GM12891 (cell line): ENCODE data around the gene UGT1A6.
"Not testable (repeated sequence)": the region's sequence is repeated elsewhere in the genome, so short reads cannot be mapped to it uniquely, and the experiment has no call there.

Source experiments
- DNase-seq: peaks from one replicate; pipeline ENCODE4 v3.0.0; 2011; ENCODE audit warnings: low spot score; ENCODE audit not compliant: insufficient read length
- FAIRE-seq: peaks from 2 replicates; lab custom pipeline; 2011; peaks lifted over from hg19 to GRCh38; lab: Jason Lieb, UNC
- PAX5 ChIP-seq: IDR thresholded peaks from 2 replicates; pipeline ENCODE4 v1.6.1; 2011; ENCODE audit warnings: low read length, moderate library complexity, mild to moderate bottlenecking; ENCODE audit not compliant: insufficient read depth, severe bottlenecking
- POLR2A ChIP-seq: IDR thresholded peaks from 2 replicates; pipeline ENCODE4 v1.6.1; 2011; ENCODE audit warnings: low read depth, low read length, control low read depth
- POLR2AphosphoS5 ChIP-seq: IDR thresholded peaks from 2 replicates; pipeline ENCODE4 v1.6.1; 2011; ENCODE audit warnings: low read depth, low read length, control low read depth
- POU2F2 ChIP-seq: IDR thresholded peaks from 2 replicates; pipeline ENCODE4 v1.6.1; 2011; ENCODE audit warnings: low read depth, mild to moderate bottlenecking, control low read depth, low read length, moderate library complexity
- SPI1 ChIP-seq: IDR thresholded peaks from 2 replicates; pipeline ENCODE4 v1.6.1; 2011; ENCODE audit warnings: low read depth, low read length, control low read depth
- TAF1 ChIP-seq: IDR thresholded peaks from 2 replicates; pipeline ENCODE4 v1.6.1; 2011; ENCODE audit warnings: low read depth, low read length, control low read depth

UGT1A6 gene

GRCh38 chr2:233700028-233700635, 7.4 kb downstream of the UGT1A6 start:
- FAIRE-seq (no peak), DNase-seq (no peak)
- TF ChIP-seq POLR2A (no peak), TAF1 (no peak), SPI1 (no peak), PAX5 (no peak), POU2F2 (no peak), POLR2AphosphoS5 (no peak)

GRCh38 chr2:233700842-233701241, 8.2 kb downstream of the UGT1A6 start:
- not testable (repeated sequence) for DNase-seq, FAIRE-seq

DNA sequence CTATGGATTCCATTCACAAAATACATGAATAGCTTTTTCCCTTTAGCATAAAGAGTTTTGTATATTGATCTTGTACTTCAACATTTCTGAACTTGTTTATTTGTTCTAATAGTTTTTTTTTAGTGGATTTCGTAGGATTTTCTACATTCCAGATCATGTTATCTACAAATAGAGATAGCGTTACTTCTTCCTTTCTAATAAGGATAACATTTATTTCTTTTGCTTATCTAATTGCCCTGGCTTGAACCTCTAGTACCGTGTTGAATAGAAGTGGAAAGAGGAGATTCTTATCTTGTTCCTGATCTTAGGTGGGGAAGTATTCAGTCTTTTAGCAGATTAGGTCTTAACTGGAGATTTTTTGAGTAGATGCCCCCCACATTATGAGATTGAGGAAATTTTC, 9.5 kb downstream of the UGT1A6 start:
- no peak for TF ChIP-seq PAX5
- no peak for TF ChIP-seq POLR2AphosphoS5
- TF ChIP-seq POU2F2: no peak
- no peak for TF ChIP-seq POLR2A
- TF ChIP-seq TAF1: no peak
- TF ChIP-seq SPI1: no peak
- DNase-seq (no peak), FAIRE-seq (no peak)

DNA sequence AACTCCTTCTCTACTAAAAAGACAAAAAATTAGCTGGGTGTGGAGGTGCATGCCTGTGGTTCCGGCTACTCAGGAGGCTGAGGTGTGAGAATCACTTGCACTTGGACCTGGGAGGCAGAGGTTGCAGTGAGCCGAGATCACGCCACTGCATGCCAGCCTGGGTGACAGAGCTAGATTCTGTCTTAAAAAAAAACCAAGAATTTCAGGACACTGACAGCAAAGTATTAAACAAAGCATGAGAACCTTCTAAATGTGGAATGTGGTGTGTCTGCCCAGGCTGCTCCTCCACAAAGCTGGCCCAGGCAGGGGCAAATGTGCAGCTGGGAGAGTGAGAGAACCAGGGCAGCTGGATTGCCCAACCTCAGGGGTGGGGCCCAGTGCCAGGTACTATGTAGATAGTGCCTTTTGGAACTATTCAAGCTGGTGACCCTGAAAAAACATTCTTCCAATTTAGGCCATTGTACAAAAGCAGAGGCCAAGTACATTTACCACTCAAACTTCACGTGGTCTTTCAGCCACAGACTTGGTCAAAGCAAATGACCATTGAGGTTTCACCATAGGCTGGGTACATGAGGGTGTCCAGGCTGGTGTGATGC, 13.3 kb downstream of the UGT1A6 start:
- no peak for FAIRE-seq
- TF ChIP-seq TAF1 (no peak), SPI1 (no peak), POLR2A (no peak), POU2F2 (no peak), POLR2AphosphoS5 (no peak), PAX5 (no peak)
- DNase-seq: no peak

GRCh38 chr2:233706720-233707119, 14.0 kb downstream of the UGT1A6 start:
- DNase-seq: no peak
- TF ChIP-seq POLR2AphosphoS5 (no peak), POLR2A (no peak)
- no peak for FAIRE-seq

DNA sequence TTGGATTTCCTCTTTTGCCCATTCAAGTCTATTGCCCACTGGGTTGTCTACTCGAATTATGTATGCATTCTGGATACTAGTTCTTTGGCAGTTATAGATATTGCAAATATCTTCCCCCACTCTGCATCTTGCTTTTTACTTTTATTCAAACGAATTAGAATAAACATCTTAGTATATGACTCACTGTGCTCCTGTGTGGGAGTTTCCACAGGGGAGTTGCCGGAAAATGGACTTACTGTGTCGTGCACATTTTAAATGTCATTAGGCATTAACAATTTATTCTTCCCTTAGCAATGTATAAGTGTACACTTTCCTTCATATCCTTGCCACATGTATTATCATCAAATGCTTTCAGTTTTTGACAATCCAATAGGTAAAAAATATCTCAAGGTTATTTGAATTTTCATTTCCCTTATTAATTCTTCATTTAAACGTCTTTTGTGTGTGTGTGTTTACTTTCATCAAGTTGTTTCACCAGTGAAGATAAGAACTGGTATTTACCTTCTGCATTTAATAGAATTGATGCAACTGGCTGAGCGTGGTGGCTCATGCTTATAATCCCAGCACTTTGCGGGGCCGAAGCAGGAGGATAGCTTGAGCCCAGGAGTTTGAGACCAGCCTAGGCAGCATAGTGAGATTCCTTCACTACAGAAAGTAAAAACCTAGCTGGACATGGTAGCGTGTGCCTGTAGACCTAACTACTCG, 15.4 kb downstream of the UGT1A6 start:
- TF ChIP-seq POLR2AphosphoS5 (no peak), PAX5 (no peak), POLR2A (no peak), POU2F2 (no peak), TAF1 (no peak), SPI1 (no peak)
- DNase-seq (no peak), FAIRE-seq (no peak)

DNA sequence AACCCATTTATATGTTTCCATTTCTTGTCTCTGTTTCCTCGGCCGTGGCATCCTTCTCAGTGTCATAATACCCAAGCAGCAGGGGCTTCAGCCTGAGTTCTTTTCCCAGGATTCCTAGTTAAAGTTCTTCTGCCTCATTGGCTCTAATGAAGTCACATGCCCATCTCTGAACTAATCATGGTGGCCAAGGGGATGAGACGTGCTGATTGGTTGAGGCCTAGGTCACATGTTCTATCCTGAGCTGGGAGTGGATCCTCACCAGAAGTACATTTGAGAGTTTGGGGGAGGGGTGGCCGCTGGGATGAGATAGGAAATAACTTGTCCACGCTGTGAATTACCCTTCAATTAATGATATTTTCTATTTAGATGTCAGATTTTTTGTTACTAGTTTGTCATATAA, 16.3 kb downstream of the UGT1A6 start:
- FAIRE-seq (no peak), DNase-seq (no peak)
- TF ChIP-seq SPI1 (no peak), PAX5 (no peak), POLR2AphosphoS5 (no peak)

GRCh38 chr2:233711312-233712008, 18.8 kb downstream of the UGT1A6 start:
- no peak for TF ChIP-seq PAX5
- TF ChIP-seq POLR2AphosphoS5: no peak
- peak; percentile 77 for FAIRE-seq
- DNase-seq: peak; percentile 33

DNA sequence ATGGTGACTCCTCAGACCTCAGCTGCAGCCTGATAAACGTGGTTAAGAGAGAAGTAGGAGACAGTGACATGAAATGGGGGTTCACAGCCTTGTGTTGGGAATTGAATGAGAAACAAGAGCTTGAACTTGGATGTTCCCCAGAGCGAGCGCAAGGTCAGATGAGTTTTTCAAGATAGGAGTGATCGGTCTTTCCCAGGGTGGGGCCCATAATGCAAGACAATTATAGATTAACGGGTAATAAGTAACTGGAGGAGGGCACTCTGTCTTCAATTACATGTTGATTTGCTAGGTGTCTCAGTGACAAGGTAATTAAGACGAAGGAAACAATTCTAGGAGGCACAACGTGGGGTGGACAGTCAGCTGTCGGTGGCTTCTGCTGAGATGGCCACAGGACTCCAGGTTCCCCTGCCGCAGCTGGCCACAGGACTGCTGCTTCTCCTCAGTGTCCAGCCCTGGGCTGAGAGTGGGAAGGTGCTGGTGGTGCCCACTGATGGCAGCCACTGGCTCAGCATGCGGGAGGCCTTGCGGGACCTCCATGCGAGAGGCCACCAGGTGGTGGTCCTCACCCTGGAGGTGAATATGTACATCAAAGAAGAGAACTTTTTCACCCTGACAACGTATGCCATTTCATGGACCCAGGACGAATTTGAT, 20.0 kb downstream of the UGT1A6 start, which contains the start of gene UGT1A5:
Gene UGT1A5 (plus strand): TSS at position 297 of the 651 bp plus-strand sequence. CDS start 85 bp downstream, at position 382.
- no peak for TF ChIP-seq POLR2AphosphoS5
- no peak for TF ChIP-seq TAF1
- TF ChIP-seq POU2F2: no peak
- TF ChIP-seq PAX5: no peak
- no peak for TF ChIP-seq SPI1
- no peak for TF ChIP-seq POLR2A
- DNase-seq (no peak), FAIRE-seq (no peak)

GRCh38 chr2:233713262-233713615, 20.5 kb downstream of the UGT1A6 start:
- FAIRE-seq: no peak
- TF ChIP-seq SPI1 (no peak), POU2F2 (no peak), PAX5 (no peak), TAF1 (no peak), POLR2AphosphoS5 (no peak), POLR2A (no peak)
- no peak for DNase-seq
